Dendritic cell treated with granulocyte-macrophage colony-stimulating factor and Interleukin-4, amounts not matched to agents 40 ng/mL and 50 ng/mL, for 4 days (primary cell): ENCODE results near the gene UBE2H.

ENCODE experiments used
- H3K27ac Mint-ChIP-seq: one replicate; pipeline ENCODE4 v1.8.0; 2022; ENCODE audit warnings: mild to moderate bottlenecking, mixed read lengths
- H3K27me3 Mint-ChIP-seq: one replicate; pipeline ENCODE4 v1.8.0; 2022; ENCODE audit warnings: mild to moderate bottlenecking, mixed read lengths
- H3K36me3 Mint-ChIP-seq: one replicate; pipeline ENCODE4 v1.8.0; 2022; ENCODE audit warnings: low read depth, mixed read lengths
- H3K4me1 Mint-ChIP-seq: one replicate; pipeline ENCODE4 v1.8.0; 2022; ENCODE audit warnings: low read depth, mixed read lengths
- H3K4me3 Mint-ChIP-seq: one replicate; pipeline ENCODE4 v1.8.0; 2022; ENCODE audit warnings: mild to moderate bottlenecking, moderate library complexity, mixed read lengths
- H3K9me3 Mint-ChIP-seq: one replicate; pipeline ENCODE4 v1.8.0; 2022; ENCODE audit warnings: mixed read lengths
- intact Hi-C: fragments of 100-400 bp; cut with micrococcal nuclease; formaldehyde crosslinking; loops from one replicate; pipeline ENCODE4 v1.15.0; 2022

UBE2H gene

DNA sequence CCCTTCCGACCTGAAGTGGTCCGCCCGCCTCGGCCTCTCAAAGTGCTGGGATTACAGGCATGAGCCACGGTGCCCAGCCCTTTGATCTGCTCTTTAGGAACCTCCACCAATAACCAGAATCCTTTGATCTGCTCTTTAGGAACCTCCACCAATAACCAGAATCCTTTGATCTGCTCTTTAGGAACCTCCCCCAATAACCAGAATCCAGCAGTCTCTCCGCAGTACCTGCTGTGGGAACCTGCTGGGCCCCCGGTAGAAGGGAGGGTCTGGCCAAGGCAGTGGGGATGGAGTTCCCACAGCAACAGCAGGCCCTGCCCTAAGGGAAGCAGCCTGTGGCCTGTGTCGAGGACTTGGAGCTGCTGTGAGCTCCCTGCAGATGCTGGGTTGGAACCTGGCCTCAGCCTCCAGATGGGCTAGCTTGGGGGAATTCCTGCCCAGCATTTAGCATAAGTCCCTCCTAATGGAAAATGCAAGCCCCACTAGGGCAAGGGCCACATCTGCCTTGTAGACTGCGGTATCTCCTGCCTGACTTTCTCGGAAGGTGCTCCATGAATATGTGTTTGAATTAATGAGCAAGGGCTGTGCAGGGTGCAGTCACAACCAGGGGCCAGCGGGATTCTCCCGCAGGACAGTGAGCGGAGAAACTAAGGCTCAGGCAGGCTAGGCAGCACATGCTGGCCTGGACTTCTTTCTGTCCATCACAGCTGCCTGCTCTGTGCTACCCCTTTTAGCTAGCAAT is 165.8 kb downstream of the UBE2H start:
- no peaks in the 10 kb centered on the region for H3K9me3 Mint-ChIP-seq
- intact Hi-C loops: no loop called here
- H3K4me3 Mint-ChIP-seq: no peak overlapping the region
- no peaks in the 10 kb centered on the region for H3K36me3 Mint-ChIP-seq
- H3K27ac Mint-ChIP-seq: no peak overlapping the region
- H3K27me3 Mint-ChIP-seq: peaks cover 98% of the 10 kb centered on the region
- peaks cover 42% of the 10 kb centered on the region for H3K4me1 Mint-ChIP-seq

- Mint-ChIP-seq H3K4me3 (peak overlapping the region; percentile 70), H3K27ac (peak overlapping the region; percentile 33), H3K36me3 (no peaks in the 10 kb centered on the region), H3K9me3 (no peaks in the 10 kb centered on the region), H3K27me3 (peaks cover 99% of the 10 kb centered on the region), H3K4me1 (peaks cover 53% of the 10 kb centered on the region)
- intact Hi-C loops: no loop called here
These were observed 166.9 kb downstream of the UBE2H start for GRCh38 chr7:129785685-129786514.

- Mint-ChIP-seq H3K9me3 (no peaks in the 10 kb centered on the region), H3K4me3 (peak overlapping the region; percentile 70), H3K4me1 (peaks cover 53% of the 10 kb centered on the region), H3K27ac (peak overlapping the region; percentile 33), H3K36me3 (no peaks in the 10 kb centered on the region), H3K27me3 (peaks cover 95% of the 10 kb centered on the region)
- intact Hi-C loops: no loop called here
These were observed 167.7 kb downstream of the UBE2H start for GRCh38 chr7:129784783-129785684.

- Mint-ChIP-seq H3K27me3 (peaks cover 94% of the 10 kb centered on the region), H3K9me3 (no peaks in the 10 kb centered on the region), H3K27ac (no peak overlapping the region), H3K36me3 (no peaks in the 10 kb centered on the region), H3K4me1 (peaks cover 53% of the 10 kb centered on the region), H3K4me3 (peak overlapping the region; percentile 70)
- intact Hi-C loops: no loop called here
These were observed 168.3 kb downstream of the UBE2H start for GRCh38 chr7:129784437-129784782.

- Mint-ChIP-seq H3K4me1 (peaks cover 59% of the 10 kb centered on the region), H3K4me3 (no peak overlapping the region), H3K27ac (no peak overlapping the region), H3K36me3 (no peaks in the 10 kb centered on the region), H3K27me3 (peaks cover 93% of the 10 kb centered on the region), H3K9me3 (no peaks in the 10 kb centered on the region)
- intact Hi-C loops: no loop called here
These were observed 169.2 kb downstream of the UBE2H start for GRCh38 chr7:129783584-129783919.

GRCh38 chr7:129782818-129783583 is 169.8 kb downstream of the UBE2H start:
- Mint-ChIP-seq H3K27me3 (peaks cover 94% of the 10 kb centered on the region), H3K4me3 (peak overlapping the region; percentile 26), H3K9me3 (no peaks in the 10 kb centered on the region), H3K27ac (no peak overlapping the region), H3K4me1 (peaks cover 59% of the 10 kb centered on the region), H3K36me3 (no peaks in the 10 kb centered on the region)
- intact Hi-C loops: no loop called here

DNA sequence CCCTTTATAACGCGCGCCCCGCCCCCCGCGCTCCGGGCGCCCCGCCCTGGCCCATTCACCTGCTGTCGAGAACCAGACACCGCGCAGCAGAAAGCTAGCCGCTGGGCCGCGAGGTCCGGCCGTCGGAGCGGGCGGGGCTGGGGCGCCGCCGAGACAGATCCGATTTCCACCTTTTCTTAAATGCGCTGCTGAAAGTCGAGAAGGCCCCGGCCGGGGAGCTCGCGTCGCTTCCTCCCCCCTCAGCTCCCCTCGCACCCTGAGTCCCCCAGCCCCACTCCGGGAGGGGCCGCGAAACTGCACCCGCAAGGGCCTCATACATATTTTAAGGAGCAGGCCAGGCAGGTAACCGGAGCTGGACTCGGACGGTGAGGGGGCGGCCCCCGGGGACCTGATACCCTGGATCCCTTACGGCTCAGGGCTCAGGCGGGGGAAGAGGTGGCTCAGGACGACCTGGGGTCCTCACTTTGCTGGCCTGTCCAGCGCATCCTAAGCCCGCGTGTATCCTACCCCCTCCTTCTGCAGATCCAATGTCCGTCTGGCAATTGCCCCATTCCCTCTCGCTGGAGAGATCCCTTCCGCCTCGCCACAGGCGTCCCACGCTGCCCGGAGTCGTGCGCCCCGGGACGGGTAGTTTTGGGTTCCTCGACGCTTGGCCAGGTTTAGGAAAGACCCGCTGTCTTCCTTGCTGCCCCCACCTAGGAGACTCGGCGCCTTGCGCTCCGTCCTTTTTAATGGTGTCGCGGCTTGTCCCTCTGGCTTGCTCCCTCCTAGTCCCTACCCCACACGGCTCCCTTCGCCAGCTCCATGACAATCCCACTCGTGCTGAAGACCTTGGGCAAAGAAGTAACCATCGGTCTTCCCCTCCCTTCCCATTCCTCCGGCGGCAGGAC is 170.6 kb downstream of the UBE2H start:
- intact Hi-C loops: no loop called here
- Mint-ChIP-seq H3K27me3 (peaks cover 94% of the 10 kb centered on the region), H3K36me3 (no peaks in the 10 kb centered on the region), H3K27ac (no peak overlapping the region), H3K9me3 (no peaks in the 10 kb centered on the region), H3K4me3 (peak overlapping the region; percentile 14), H3K4me1 (peaks cover 62% of the 10 kb centered on the region)

DNA sequence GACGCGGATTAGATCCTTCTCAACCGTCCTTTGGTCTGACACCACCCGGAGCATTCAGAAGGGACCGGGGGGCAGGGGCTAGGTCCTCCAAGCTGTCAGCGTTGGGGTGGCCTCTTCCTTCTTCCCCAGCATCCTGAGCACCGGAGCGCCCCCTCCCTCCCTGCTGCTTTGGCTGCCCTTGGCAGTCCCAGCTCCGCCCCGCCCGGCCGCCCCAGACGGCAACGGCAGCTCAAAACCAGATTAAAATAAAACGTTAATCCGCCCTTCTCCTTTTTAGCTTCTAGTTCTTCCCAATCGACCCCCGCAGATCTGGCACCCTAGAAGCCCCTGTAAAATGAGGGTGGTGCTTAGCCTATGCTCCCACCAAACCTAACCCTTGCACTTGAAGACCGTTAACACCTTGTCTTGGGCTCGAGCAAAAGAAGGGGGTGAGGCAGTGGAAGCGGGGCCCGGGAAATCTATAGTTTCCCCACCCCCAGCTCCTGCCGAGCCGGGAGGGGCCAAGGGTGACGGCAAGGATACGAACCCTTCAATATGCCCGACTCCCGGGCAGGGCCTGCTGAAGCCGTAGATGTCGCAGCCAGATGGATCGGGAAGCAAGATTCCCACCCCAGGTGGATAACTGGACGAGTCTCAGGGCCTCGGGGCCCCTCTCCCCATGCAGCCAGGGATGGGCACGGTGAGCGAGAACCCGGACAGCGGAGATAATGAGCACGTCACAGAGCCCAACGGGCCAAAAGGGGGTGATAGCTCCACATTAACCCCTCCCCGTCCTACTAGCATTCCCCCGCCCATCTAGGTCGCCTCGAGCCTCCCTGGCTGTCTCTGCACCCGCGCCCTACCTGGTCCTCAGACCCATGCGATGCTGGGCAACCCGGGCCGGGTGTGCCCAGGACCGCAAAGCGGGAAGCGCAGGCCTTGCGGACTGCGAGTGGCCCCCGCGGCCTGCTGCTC is 171.5 kb downstream of the UBE2H start:
- H3K27me3 Mint-ChIP-seq: peaks cover 92% of the 10 kb centered on the region
- H3K36me3 Mint-ChIP-seq: no peaks in the 10 kb centered on the region
- no peak overlapping the region for H3K27ac Mint-ChIP-seq
- peak overlapping the region; percentile 45 for H3K4me3 Mint-ChIP-seq
- H3K4me1 Mint-ChIP-seq: peaks cover 60% of the 10 kb centered on the region
- intact Hi-C loops: no loop called here
- no peaks in the 10 kb centered on the region for H3K9me3 Mint-ChIP-seq
